IMR-90 (cell line): ENCODE results near the gene CELSR2. TPM values are rescaled to one million over a fixed set of nuclear protein-coding genes. Genes with fewer than 3 reads are reported as not detected.
A peak's percentile ranks its signal among the peaks of the same experiment; 100 is the strongest.

ENCODE experiments used
- ATAC-seq: fragments of 200-7000 bp; cut with Tn5 transposase; 2 replicates; pipeline ENCODE4 v1.9.1; 2020; ENCODE audit warnings: low read depth, mild to moderate bottlenecking, moderate library complexity
- BruUV-seq: library from RNA; stranded (reverse); fragments of 400-500 nt; replicated peaks from 2 replicates; lab custom pipeline; 2021; lab: Mats Ljungman, UMichigan
- CTCF ChIA-PET: fragments of 300-600 bp; formaldehyde crosslinking; extraction: SDS; loops from one replicate; lab custom pipeline; 2021; ENCODE audit warnings: antibody characterized with exemption; lab: Yijun Ruan, JAX
- POLR2A ChIA-PET: fragments of 300-600 bp; sonication (Branson Sonifier 250); formaldehyde crosslinking; loops from one replicate; lab custom pipeline; 2022; ENCODE audit warnings: antibody characterized with exemption; ENCODE audit not compliant: unreplicated experiment; lab: Charles Lee
- DNase-seq: peaks from one replicate; pipeline ENCODE4 v3.0.0; 2013
- H2AFZ ChIP-seq: replicated peaks from 2 replicates; pipeline ENCODE3; 2013; ENCODE audit warnings: low read length, mild to moderate bottlenecking; ENCODE audit not compliant: poor library complexity
- H2AK5ac ChIP-seq: 2 replicates; pipeline ENCODE4 v1.6.1; 2013; ENCODE audit warnings: low read depth, low read length, inconsistent platforms
- H2AK9ac ChIP-seq: replicated peaks from 2 replicates; pipeline ENCODE3; 2013; ENCODE audit warnings: mild to moderate bottlenecking, low read depth, low read length, moderate library complexity; ENCODE audit not compliant: poor library complexity
- H2BK120ac ChIP-seq: 2 replicates; pipeline ENCODE4 v1.6.1; 2013; ENCODE audit warnings: low read depth, low read length, inconsistent platforms
- H2BK15ac ChIP-seq: 3 replicates; pipeline ENCODE4 v1.6.1; 2013; ENCODE audit warnings: low read depth, low read length, inconsistent platforms
- H2BK20ac ChIP-seq: 2 replicates; pipeline ENCODE4 v1.6.1; 2013; ENCODE audit warnings: low read depth, mild to moderate bottlenecking, inconsistent platforms, low read length, moderate library complexity
- H2BK5ac ChIP-seq: 2 replicates; pipeline ENCODE4 v1.6.1; 2013; ENCODE audit warnings: mild to moderate bottlenecking, low read depth, low read length, inconsistent platforms; ENCODE audit not compliant: poor library complexity, severe bottlenecking
- H3K14ac ChIP-seq: replicated peaks from 2 replicates; pipeline ENCODE4 v1.6.1; 2013; ENCODE audit warnings: low read depth, low read length, inconsistent platforms
- H3K18ac ChIP-seq: 2 replicates; pipeline ENCODE4 v1.6.1; 2013; ENCODE audit warnings: low read depth, low read length, control low read depth
- H3K23ac ChIP-seq: 2 replicates; pipeline ENCODE4 v1.6.1; 2013; ENCODE audit warnings: low read depth, low read length, inconsistent platforms
- H3K27ac ChIP-seq: 2 replicates; pipeline ENCODE4 v1.5.1; 2013; ENCODE audit warnings: mild to moderate bottlenecking, control low read depth, low read length; ENCODE audit not compliant: insufficient read depth
- H3K27me3 ChIP-seq: 2 replicates; pipeline ENCODE4 v1.6.1; 2013; ENCODE audit warnings: low read length; ENCODE audit not compliant: control insufficient read depth, insufficient read depth
- H3K36me3 ChIP-seq: 2 replicates; pipeline ENCODE4 v1.6.1; 2013; ENCODE audit warnings: low read length, mixed read lengths; ENCODE audit not compliant: control insufficient read depth, insufficient read depth
- H3K4ac ChIP-seq: 2 replicates; pipeline ENCODE4 v1.6.1; 2013; ENCODE audit warnings: low read depth, low read length, inconsistent platforms
- H3K4me1 ChIP-seq: 2 replicates; pipeline ENCODE4 v1.6.1; 2013; ENCODE audit warnings: low read length, mixed read lengths; ENCODE audit not compliant: control insufficient read depth, insufficient read depth
- H3K4me2 ChIP-seq: 2 replicates; pipeline ENCODE4 v1.6.1; 2013; ENCODE audit warnings: low read depth, mild to moderate bottlenecking, control low read depth, low read length, moderate library complexity
- H3K4me3 ChIP-seq: 2 replicates; pipeline ENCODE4 v1.5.1; 2013; ENCODE audit warnings: low read depth, mild to moderate bottlenecking, control low read depth, low read length, moderate library complexity; ENCODE audit not compliant: insufficient read depth
- H3K56ac ChIP-seq: 2 replicates; pipeline ENCODE4 v1.6.1; 2013; ENCODE audit warnings: low read length, inconsistent platforms; ENCODE audit not compliant: insufficient read depth; ENCODE audit errors: extremely low read depth
- H3K79me1 ChIP-seq, 2 experiments: 2 replicates each; pipeline ENCODE4 v1.6.1; 2013; ENCODE audit warnings: low read length in 2 of 2, inconsistent platforms in 1 of 2, low read depth in 1 of 2
- H3K9ac ChIP-seq: 2 replicates; pipeline ENCODE4 v1.6.1; 2013; ENCODE audit warnings: low read depth, low read length, control low read depth
- H3K9me1 ChIP-seq: 2 replicates; pipeline ENCODE4 v1.6.1; 2013; ENCODE audit warnings: low read length, inconsistent platforms; ENCODE audit not compliant: insufficient read depth
- H3K9me3 ChIP-seq: 2 replicates; pipeline ENCODE4 v1.6.1; 2013; ENCODE audit warnings: low read length; ENCODE audit not compliant: control insufficient read depth, insufficient read depth
- H4K20me1 ChIP-seq: 2 replicates; pipeline ENCODE4 v1.6.1; 2013; ENCODE audit warnings: low read length, inconsistent platforms; ENCODE audit not compliant: insufficient read depth
- H4K5ac ChIP-seq: 2 replicates; pipeline ENCODE4 v1.6.1; 2013; ENCODE audit warnings: mild to moderate bottlenecking, low read depth, low read length, control low read depth
- H4K8ac ChIP-seq, 2 experiments: 2 replicates each; pipeline ENCODE4 v1.6.1; 2013; ENCODE audit warnings: low read depth in 2 of 2, low read length in 2 of 2, control low read depth in 1 of 2, inconsistent platforms in 1 of 2
- H4K91ac ChIP-seq: 2 replicates; pipeline ENCODE4 v1.6.1; 2013; ENCODE audit warnings: low read depth, low read length, inconsistent platforms; ENCODE audit not compliant: insufficient read depth
- BHLHE40 ChIP-seq: fragments of 150-350 bp; IDR thresholded peaks from 2 replicates; pipeline ENCODE4 v1.6.1; 2016; ENCODE audit warnings: mild to moderate bottlenecking, low read depth, low read length
- CEBPB ChIP-seq: IDR thresholded peaks from 2 replicates; pipeline ENCODE4 v1.6.1; 2012; ENCODE audit warnings: low read depth, low read length, improper control_type of control experiment
- CHD1 ChIP-seq: IDR thresholded peaks from 2 replicates; pipeline ENCODE4 v1.6.1; 2012; ENCODE audit warnings: low read depth, low read length, improper control_type of control experiment
- FOS ChIP-seq: fragments of 150-350 bp; IDR thresholded peaks from 2 replicates; pipeline ENCODE4 v1.6.1; 2016; ENCODE audit warnings: low read depth, low read length
- MAFK ChIP-seq: IDR thresholded peaks from 2 replicates; pipeline ENCODE4 v1.6.1; 2012; ENCODE audit warnings: low read depth, low read length, improper control_type of control experiment
- MAZ ChIP-seq: IDR thresholded peaks from 2 replicates; pipeline ENCODE4 v1.6.1; 2012; ENCODE audit warnings: low read depth, mild to moderate bottlenecking, low read length, improper control_type of control experiment, moderate library complexity, borderline replicate concordance
- MXI1 ChIP-seq: IDR thresholded peaks from 2 replicates; pipeline ENCODE4 v1.6.1; 2012; ENCODE audit warnings: low read depth, mild to moderate bottlenecking, low read length, moderate library complexity, borderline replicate concordance
- NFE2L2 ChIP-seq: fragments of 150-350 bp; IDR thresholded peaks from 2 replicates; pipeline ENCODE4 v1.6.1; 2016; ENCODE audit warnings: low read depth, mild to moderate bottlenecking, low read length
- POLR2A ChIP-seq: IDR thresholded peaks from 2 replicates; pipeline ENCODE4 v1.6.1; 2012; ENCODE audit warnings: mild to moderate bottlenecking, low read depth, low read length
- RAD21 ChIP-seq: IDR thresholded peaks from 2 replicates; pipeline ENCODE4 v1.6.1; 2012; ENCODE audit warnings: low read length, improper control_type of control experiment
- RFX5 ChIP-seq: IDR thresholded peaks from 2 replicates; pipeline ENCODE4 v1.8.0; 2012; ENCODE audit warnings: low read depth, mild to moderate bottlenecking, low read length, moderate library complexity
- SMC3 ChIP-seq: fragments of 150-350 bp; IDR thresholded peaks from 2 replicates; pipeline ENCODE4 v1.6.1; 2016; ENCODE audit warnings: low read depth, mild to moderate bottlenecking, antibody characterized with exemption, low read length, moderate library complexity
- WGBS, 2 experiments: methylation state at CpG; one replicate each; pipeline versions ENCODE4 v1.1.5 to v1.1.7; 2013; ENCODE audit warnings: missing lambda C conversion rate in 2 of 2; ENCODE audit not compliant: insufficient read length in 1 of 2; ENCODE audit errors: extremely low coverage in 2 of 2; 5-methylcytosine and 5-hydroxymethylcytosine counted together
- dilution Hi-C: fragments of 300-500 bp; cut with HindIII; formaldehyde crosslinking; loops from one replicate; pipeline ENCODE4 v1.14.3; 2018; ENCODE audit warnings: low sequenced_read_pairs; ENCODE audit not compliant: unreplicated experiment
- in situ Hi-C: fragments of 300-500 bp; cut with MboI; formaldehyde crosslinking; loops from 3 replicates; pipeline ENCODE4 v1.14.3; 2019; ENCODE audit warnings: low sequenced_read_pairs, inconsistent platforms, mixed read lengths
- intact Hi-C: fragments of 100-400 bp; cut with micrococcal nuclease; formaldehyde crosslinking; loops from 2 replicates; pipeline ENCODE4 v1.10.0; 2022
- polyA plus RNA-seq, 3 experiments: library from polyadenylated mRNA; depleted of rRNA; stranded (reverse); fragments of >200 nt; gene quantifications; 2 replicates each; pipeline ENCODE4 v1.2.3, GENCODE V29; 2012; ENCODE audit warnings: low replicate concordance in 1 of 3
- total RNA-seq: library from RNA; depleted of rRNA; stranded (reverse); fragments of >200 nt; gene quantifications from 2 replicates; pipeline ENCODE4 v1.2.3, GENCODE V29; 2012
- TF ChIP-seq, protein P1 (sequence below): conservative IDR thresholded peaks from 2 replicates; pipeline ENCODE4 v1.5.1; 2012; ENCODE audit warnings: mild to moderate bottlenecking, low read depth, low read length, improper control_type of control experiment
- TF ChIP-seq, protein P2 (sequence below): fragments of 150-350 bp; IDR thresholded peaks from 2 replicates; pipeline ENCODE4 v1.6.1; 2016; ENCODE audit warnings: low read depth, mild to moderate bottlenecking, low read length, moderate library complexity, borderline replicate concordance
- TF ChIP-seq, protein P3 (sequence below): fragments of 150-350 bp; IDR thresholded peaks from 2 replicates; pipeline ENCODE4 v1.6.1; 2017; ENCODE audit warnings: mild to moderate bottlenecking, antibody characterized with exemption, low read length, low read depth

The CELSR2 gene
- total and polyA plus RNA-seq, 2 of the 4 experiments (the other 2 are of a cell fraction): 1.3 to 5.3 TPM

DNA sequence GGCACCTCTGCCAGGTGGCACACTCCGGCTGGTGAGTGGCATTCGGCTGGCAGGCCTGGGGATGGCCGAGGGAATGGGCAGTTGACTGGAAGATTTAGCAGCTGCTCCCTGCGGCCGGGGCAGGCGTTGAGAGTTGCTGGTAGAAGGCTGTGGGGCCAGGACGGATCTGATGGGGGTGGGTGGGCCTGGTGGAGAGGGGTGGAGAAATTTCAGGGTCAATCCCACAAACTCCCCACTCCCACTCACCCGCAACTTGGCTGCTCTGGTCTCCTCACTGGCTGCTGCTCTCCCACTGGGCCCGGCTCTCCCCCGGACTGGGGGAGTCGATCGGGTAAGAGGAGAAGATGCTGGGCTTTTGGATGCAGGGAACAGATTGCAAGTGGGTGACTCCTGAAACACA is 31.5 kb downstream of the CELSR2 start:
- CTCF ChIA-PET: no interaction called here
- Histone ChIP-seq H3K4me1 (peaks cover 8% of the 10 kb centered on the region), H2BK5ac (no peak overlapping the region), H3K36me3 (peaks cover 6% of the 10 kb centered on the region), H3K14ac (no peak overlapping the region), H2BK20ac (no peak overlapping the region), H2AK9ac (peak overlapping the region; percentile 47), H3K79me1 (peaks cover 15 to 56% of the 10 kb centered on the region in 2 experiments), H3K23ac (peak overlapping the region; percentile 93; the same call in 1 of the 2 replicates), H3K4me2 (no peak overlapping the region), H3K27ac (no peak overlapping the region), H2AK5ac (peak overlapping the region; percentile 0; the same call in 1 of the 2 replicates), H2AFZ (no peak overlapping the region), H4K8ac (no peak overlapping the region; a peak in 2 of 4 replicates), H3K4ac (no peak overlapping the region), H3K56ac (no peak overlapping the region), H3K18ac (no peak overlapping the region), H4K20me1 (no peaks in the 10 kb centered on the region), H4K91ac (no peak overlapping the region), H3K27me3 (no peaks in the 10 kb centered on the region), H3K9me1 (peaks cover 6% of the 10 kb centered on the region; the same call in 1 of the 2 replicates), H4K5ac (no peak overlapping the region), H3K9me3 (no peaks in the 10 kb centered on the region), H3K9ac (no peak overlapping the region; the same call in 1 of the 2 replicates), H2BK15ac (no peak overlapping the region), H3K4me3 (no peak overlapping the region), H2BK120ac (no peak overlapping the region)
- no CpG with 5 or more reads among the region's 12 CpGs for WGBS, 2 experiments
- DNase-seq: no peak
- in situ Hi-C loops (no loop called here), intact Hi-C loops (loop anchor here (10.0 kb wide), 1 partner anchor 344 kb away; no protein-coding TSS in a partner anchor), dilution Hi-C loops (no loop called here)
- TF ChIP-seq, protein P1, sequence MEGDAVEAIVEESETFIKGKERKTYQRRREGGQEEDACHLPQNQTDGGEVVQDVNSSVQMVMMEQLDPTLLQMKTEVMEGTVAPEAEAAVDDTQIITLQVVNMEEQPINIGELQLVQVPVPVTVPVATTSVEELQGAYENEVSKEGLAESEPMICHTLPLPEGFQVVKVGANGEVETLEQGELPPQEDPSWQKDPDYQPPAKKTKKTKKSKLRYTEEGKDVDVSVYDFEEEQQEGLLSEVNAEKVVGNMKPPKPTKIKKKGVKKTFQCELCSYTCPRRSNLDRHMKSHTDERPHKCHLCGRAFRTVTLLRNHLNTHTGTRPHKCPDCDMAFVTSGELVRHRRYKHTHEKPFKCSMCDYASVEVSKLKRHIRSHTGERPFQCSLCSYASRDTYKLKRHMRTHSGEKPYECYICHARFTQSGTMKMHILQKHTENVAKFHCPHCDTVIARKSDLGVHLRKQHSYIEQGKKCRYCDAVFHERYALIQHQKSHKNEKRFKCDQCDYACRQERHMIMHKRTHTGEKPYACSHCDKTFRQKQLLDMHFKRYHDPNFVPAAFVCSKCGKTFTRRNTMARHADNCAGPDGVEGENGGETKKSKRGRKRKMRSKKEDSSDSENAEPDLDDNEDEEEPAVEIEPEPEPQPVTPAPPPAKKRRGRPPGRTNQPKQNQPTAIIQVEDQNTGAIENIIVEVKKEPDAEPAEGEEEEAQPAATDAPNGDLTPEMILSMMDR: no peak
- TF ChIP-seq RFX5 (no peak), NFE2L2 (no peak), BHLHE40 (no peak), POLR2A (no peak), MAZ (no peak), CHD1 (no peak), CEBPB (no peak), FOS (no peak), MXI1 (no peak), RAD21 (no peak), SMC3 (no peak), MAFK (no peak)
- TF ChIP-seq, protein P2, sequence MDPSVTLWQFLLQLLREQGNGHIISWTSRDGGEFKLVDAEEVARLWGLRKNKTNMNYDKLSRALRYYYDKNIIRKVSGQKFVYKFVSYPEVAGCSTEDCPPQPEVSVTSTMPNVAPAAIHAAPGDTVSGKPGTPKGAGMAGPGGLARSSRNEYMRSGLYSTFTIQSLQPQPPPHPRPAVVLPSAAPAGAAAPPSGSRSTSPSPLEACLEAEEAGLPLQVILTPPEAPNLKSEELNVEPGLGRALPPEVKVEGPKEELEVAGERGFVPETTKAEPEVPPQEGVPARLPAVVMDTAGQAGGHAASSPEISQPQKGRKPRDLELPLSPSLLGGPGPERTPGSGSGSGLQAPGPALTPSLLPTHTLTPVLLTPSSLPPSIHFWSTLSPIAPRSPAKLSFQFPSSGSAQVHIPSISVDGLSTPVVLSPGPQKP: no peak
- TF ChIP-seq, protein P3, sequence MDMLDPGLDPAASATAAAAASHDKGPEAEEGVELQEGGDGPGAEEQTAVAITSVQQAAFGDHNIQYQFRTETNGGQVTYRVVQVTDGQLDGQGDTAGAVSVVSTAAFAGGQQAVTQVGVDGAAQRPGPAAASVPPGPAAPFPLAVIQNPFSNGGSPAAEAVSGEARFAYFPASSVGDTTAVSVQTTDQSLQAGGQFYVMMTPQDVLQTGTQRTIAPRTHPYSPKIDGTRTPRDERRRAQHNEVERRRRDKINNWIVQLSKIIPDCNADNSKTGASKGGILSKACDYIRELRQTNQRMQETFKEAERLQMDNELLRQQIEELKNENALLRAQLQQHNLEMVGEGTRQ: no peak
- BruUV-seq: no TSS peak
- POLR2A ChIA-PET: no interaction called here
- ATAC-seq: no peak
